Osteoblast (primary cell): ENCODE data around the gene CEACAM18. TPM values are rescaled to one million over a fixed set of nuclear protein-coding genes. Genes with fewer than 3 reads are reported as not detected.

Experiments used
- DNase-seq: peaks from one replicate; pipeline ENCODE4 v3.0.0; 2011; ENCODE audit warnings: low spot score, mixed read lengths; ENCODE audit not compliant: insufficient read length; ENCODE audit errors: missing footprints
- H2AFZ ChIP-seq: 2 replicates; pipeline ENCODE4 v1.6.0; 2011; ENCODE audit warnings: mild to moderate bottlenecking, low read length
- H3K27ac ChIP-seq: 2 replicates; pipeline ENCODE4 v1.5.1; 2011; ENCODE audit warnings: mild to moderate bottlenecking, low read depth, low read length, moderate library complexity
- H3K27me3 ChIP-seq: 2 replicates; pipeline ENCODE4 v1.6.0; 2012; ENCODE audit warnings: mild to moderate bottlenecking, control low read depth, inconsistent platforms, low read length, moderate library complexity; ENCODE audit not compliant: insufficient read depth
- H3K36me3 ChIP-seq: 2 replicates; pipeline ENCODE4 v1.5.1; 2011; ENCODE audit warnings: mild to moderate bottlenecking, low read length, control low read depth, moderate library complexity; ENCODE audit not compliant: insufficient read depth
- H3K4me1 ChIP-seq: 2 replicates; pipeline ENCODE4 v1.5.1; 2011; ENCODE audit warnings: mild to moderate bottlenecking, low read length, control low read depth, moderate library complexity; ENCODE audit not compliant: insufficient read depth
- H3K4me2 ChIP-seq: 2 replicates; pipeline ENCODE4 v1.6.0; 2011; ENCODE audit warnings: mild to moderate bottlenecking, low read length; ENCODE audit not compliant: insufficient read depth
- H3K4me3 ChIP-seq: fragments of 200-600 bp; sonication (generic); 3 replicates; pipeline ENCODE4 v1.5.1; 2012; ENCODE audit warnings: mild to moderate bottlenecking, low read length, inconsistent platforms; ENCODE audit not compliant: insufficient read depth
- H3K79me2 ChIP-seq: 2 replicates; pipeline ENCODE4 v1.6.0; 2012; ENCODE audit warnings: mild to moderate bottlenecking, low read length, control low read depth, inconsistent platforms; ENCODE audit not compliant: insufficient read depth
- H3K9me3 ChIP-seq: 2 replicates; pipeline ENCODE4 v1.5.1; 2011; ENCODE audit warnings: low read depth, low read length, control low read depth
- H4K20me1 ChIP-seq: 2 replicates; pipeline ENCODE4 v1.6.0; 2012; ENCODE audit warnings: mild to moderate bottlenecking, low read length, control low read depth; ENCODE audit not compliant: insufficient read depth
- CTCF ChIP-seq: IDR thresholded peaks from 2 replicates; pipeline ENCODE4 v1.5.1; 2011; ENCODE audit warnings: mild to moderate bottlenecking, low read depth, low read length, moderate library complexity; ENCODE audit errors: extremely low read depth
- total RNA-seq: library from RNA; depleted of rRNA; stranded (reverse); fragments of >200 nt; gene quantifications from 2 replicates; pipeline ENCODE4 v1.2.3, GENCODE V29; 2012

CEACAM18 gene
- total RNA-seq, 1 donor = not detected

GRCh38 chr19:51458899-51459505, 19.3 kb upstream of the CEACAM18 start:
- no peak overlapping the region for H3K27ac ChIP-seq
- H3K27me3 ChIP-seq = peaks cover 7% of the 10 kb centered on the region
- no peak overlapping the region for H3K4me2 ChIP-seq
- no peak overlapping the region for H2AFZ ChIP-seq
- no peaks in the 10 kb centered on the region for H3K4me1 ChIP-seq
- no peak overlapping the region for H3K4me3 ChIP-seq
- H3K9me3 ChIP-seq = no peaks in the 10 kb centered on the region
- H3K79me2 ChIP-seq = no peaks in the 10 kb centered on the region
- DNase-seq = no peak
- no peaks in the 10 kb centered on the region for H4K20me1 ChIP-seq
- no peak for TF ChIP-seq CTCF
- no peaks in the 10 kb centered on the region for H3K36me3 ChIP-seq

GRCh38 chr19:51460164-51460992, 18.0 kb upstream of the CEACAM18 start:
- H3K27ac ChIP-seq = no peak overlapping the region
- no peak for TF ChIP-seq CTCF
- H2AFZ ChIP-seq = peak overlapping the region; percentile 62
- DNase-seq = peak; percentile 69
- H4K20me1 ChIP-seq = no peaks in the 10 kb centered on the region
- no peaks in the 10 kb centered on the region for H3K36me3 ChIP-seq
- no peaks in the 10 kb centered on the region for H3K9me3 ChIP-seq
- no peaks in the 10 kb centered on the region for H3K4me1 ChIP-seq
- peak overlapping the region; percentile 61 for H3K4me3 ChIP-seq
- H3K27me3 ChIP-seq = peaks cover 11% of the 10 kb centered on the region
- H3K79me2 ChIP-seq = no peaks in the 10 kb centered on the region
- H3K4me2 ChIP-seq = peak overlapping the region; percentile 53

GRCh38 chr19:51461723-51462161, 16.6 kb upstream of the CEACAM18 start:
- Histone ChIP-seq H3K36me3 (no peaks in the 10 kb centered on the region), H4K20me1 (no peaks in the 10 kb centered on the region), H3K27ac (no peak overlapping the region), H3K4me3 (no peak overlapping the region), H3K9me3 (no peaks in the 10 kb centered on the region), H3K79me2 (no peaks in the 10 kb centered on the region), H2AFZ (no peak overlapping the region), H3K4me1 (no peaks in the 10 kb centered on the region), H3K27me3 (peaks cover 11% of the 10 kb centered on the region), H3K4me2 (no peak overlapping the region)
- DNase-seq = no peak
- TF ChIP-seq CTCF = no peak

- peak; percentile 73 for DNase-seq
- TF ChIP-seq CTCF = no peak
- Histone ChIP-seq H3K9me3 (no peaks in the 10 kb centered on the region), H3K36me3 (no peaks in the 10 kb centered on the region), H3K79me2 (no peaks in the 10 kb centered on the region), H3K4me3 (no peak overlapping the region), H3K27me3 (peaks cover 11% of the 10 kb centered on the region), H3K4me2 (no peak overlapping the region), H3K4me1 (no peaks in the 10 kb centered on the region), H4K20me1 (no peaks in the 10 kb centered on the region), H3K27ac (no peak overlapping the region), H2AFZ (no peak overlapping the region)
Measured at GRCh38 chr19:51462276-51462675, 16.1 kb upstream of the CEACAM18 start.
